HUES6 (cell line): Measurements from ENCODE around the gene PATZ1.

Experiments used
- H3K27ac ChIP-seq: 2 replicates; pipeline ENCODE4 v1.7.0; 2013; ENCODE audit warnings: low read depth, mild to moderate bottlenecking, low read length, inconsistent platforms
- H3K27me3 ChIP-seq: 2 replicates; pipeline ENCODE4 v1.6.1; 2013; ENCODE audit warnings: low read length; ENCODE audit not compliant: control insufficient read depth, insufficient read depth
- H3K36me3 ChIP-seq: 2 replicates; pipeline ENCODE4 v1.6.1; 2013; ENCODE audit warnings: low read length; ENCODE audit not compliant: control insufficient read depth, insufficient read depth
- H3K4me1 ChIP-seq: 2 replicates; pipeline ENCODE4 v1.6.1; 2013; ENCODE audit warnings: low read length; ENCODE audit not compliant: control insufficient read depth, insufficient read depth
- H3K4me3 ChIP-seq: 2 replicates; pipeline ENCODE4 v1.5.1; 2013; ENCODE audit warnings: low read depth, low read length
- H3K9ac ChIP-seq: one replicate; pipeline ENCODE4 v1.6.1; 2013; ENCODE audit warnings: mild to moderate bottlenecking, low read length
- H3K9me3 ChIP-seq: 2 replicates; pipeline ENCODE4 v1.6.1; 2013; ENCODE audit warnings: low read depth, low read length; ENCODE audit not compliant: control insufficient read depth, insufficient read depth

Gene PATZ1

DNA sequence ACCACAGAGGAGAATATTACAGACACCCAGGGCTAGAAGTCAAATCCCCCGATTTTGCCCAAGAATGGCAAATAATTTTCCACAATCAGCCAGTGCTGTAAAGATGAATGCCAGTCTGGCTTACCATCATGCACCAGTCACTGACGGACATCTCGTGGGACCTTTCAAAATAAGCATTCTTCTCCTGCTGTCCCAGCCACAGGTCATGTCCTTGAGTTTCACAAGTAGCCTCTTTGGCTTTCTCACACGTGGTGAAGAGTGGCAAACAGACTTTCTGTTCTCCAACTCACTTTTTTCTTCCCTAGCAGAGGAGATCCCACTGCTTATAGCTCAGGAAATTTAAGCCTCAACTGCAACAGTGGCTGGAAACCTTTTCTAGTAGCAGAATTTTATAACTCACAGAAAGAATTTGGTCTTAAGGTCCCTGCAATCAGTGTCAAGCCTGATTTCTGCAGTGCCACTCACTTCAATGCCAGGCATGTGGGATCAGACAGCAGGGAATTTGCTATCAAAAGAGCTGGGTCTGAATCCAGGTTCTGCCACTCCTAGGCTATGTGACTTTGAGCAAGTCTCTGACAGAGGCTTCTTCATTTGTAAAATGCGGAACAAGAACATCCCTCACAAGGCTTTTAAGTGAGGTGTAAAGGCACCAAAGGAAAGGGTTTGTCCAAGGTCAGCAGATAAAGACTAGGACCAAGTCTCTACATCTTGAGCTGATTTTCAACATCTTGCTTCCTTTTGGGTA is 57.5 kb downstream of the PATZ1 start:
- no peak overlapping the region for H3K4me3 ChIP-seq
- no peak overlapping the region for H3K27ac ChIP-seq
- H3K36me3 ChIP-seq = no peaks in the 10 kb centered on the region
- peaks cover 7% of the 10 kb centered on the region; the same call in 1 of the 2 replicates for H3K4me1 ChIP-seq
- H3K9me3 ChIP-seq = no peaks in the 10 kb centered on the region
- peaks cover 24% of the 10 kb centered on the region for H3K27me3 ChIP-seq
- no peak overlapping the region for H3K9ac ChIP-seq

DNA sequence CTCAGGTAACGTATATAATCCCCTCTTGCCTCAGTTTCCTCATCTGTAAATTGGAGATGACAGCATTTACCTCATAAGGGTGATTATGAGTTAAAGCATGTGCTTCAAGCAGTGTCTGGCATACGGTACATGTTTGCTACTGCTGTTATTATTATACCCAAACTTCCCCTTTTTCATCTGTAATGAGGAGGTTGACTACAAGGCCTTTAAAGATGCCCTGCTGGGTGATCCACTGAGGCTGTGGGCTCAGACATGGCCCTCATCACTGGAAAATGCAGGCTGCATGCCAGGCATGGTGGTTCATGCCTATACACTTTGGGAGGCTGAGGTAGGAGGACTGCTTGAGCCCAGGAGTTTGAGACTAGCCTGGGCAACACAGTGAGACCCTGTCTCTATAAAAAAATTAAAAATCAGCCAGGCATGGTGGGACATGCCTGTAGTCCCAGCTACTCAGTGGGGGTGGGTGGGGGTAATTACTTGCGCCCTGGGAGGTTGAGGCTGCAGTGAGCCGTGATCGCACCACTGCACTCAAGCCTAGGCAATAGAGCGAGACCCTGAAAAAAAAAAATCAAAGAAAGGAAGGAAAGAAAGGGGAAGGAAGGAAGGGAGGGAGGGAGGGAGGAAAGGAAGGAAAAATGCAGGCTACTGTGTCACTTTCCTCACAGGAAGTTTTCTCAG is 58.2 kb downstream of the PATZ1 start:
- peaks cover 7% of the 10 kb centered on the region; the same call in 1 of the 2 replicates for H3K4me1 ChIP-seq
- no peak overlapping the region for H3K4me3 ChIP-seq
- H3K27me3 ChIP-seq = peaks cover 24% of the 10 kb centered on the region
- H3K36me3 ChIP-seq = no peaks in the 10 kb centered on the region
- H3K9ac ChIP-seq = no peak overlapping the region
- H3K9me3 ChIP-seq = no peaks in the 10 kb centered on the region
- no peak overlapping the region for H3K27ac ChIP-seq

DNA sequence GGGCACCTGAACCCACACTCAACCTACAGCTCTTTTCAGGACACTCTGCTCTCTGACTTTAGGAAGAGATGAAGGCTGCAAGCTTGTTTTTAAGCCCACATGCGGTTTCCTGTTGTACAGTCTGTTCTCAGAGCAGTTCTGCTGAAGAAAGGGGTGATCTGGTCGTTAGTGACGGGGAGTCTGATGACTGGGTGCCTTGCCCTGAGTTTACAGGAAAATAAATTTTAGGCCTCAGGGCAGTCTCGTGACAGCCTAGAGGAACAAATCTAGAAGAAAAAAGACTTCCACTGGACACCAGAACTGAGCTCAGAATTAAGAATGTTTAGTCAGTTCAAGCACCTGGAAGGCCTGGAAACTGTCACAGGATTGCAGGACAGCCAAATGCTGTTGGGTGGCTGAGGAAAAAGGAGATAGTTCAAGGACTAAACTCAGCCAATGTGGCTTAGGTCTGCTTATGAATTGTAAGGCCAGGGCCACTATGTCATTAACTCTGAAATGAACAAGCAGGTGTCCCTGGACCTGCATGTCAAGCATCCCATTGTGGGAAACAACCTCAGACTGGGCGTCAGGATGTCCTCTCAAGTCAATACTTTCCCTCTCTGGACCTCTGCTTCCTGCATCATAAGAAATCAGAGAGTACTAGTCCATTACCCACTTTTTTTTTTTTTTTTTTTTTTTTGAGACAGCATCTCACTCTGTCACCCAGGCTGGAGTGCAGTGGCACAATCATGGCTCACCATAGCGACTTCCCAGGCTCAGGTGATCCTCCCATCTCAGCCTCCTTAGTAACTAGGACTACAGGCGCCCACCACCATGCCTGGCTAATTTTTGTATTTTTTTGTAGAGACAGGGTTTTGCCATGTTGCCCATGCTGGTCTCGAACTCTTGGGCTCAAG is 59.5 kb downstream of the PATZ1 start:
- no peak overlapping the region for H3K9ac ChIP-seq
- H3K4me3 ChIP-seq = no peak overlapping the region
- 0 out of 2 replicates have a peak, but pooled peaks cover 2% of the 10 kb centered on the region for H3K36me3 ChIP-seq
- no peaks in the 10 kb centered on the region for H3K9me3 ChIP-seq
- no peak overlapping the region for H3K27ac ChIP-seq
- peaks cover 20% of the 10 kb centered on the region for H3K27me3 ChIP-seq
- H3K4me1 ChIP-seq = peaks cover 3% of the 10 kb centered on the region; the same call in 1 of the 2 replicates

DNA sequence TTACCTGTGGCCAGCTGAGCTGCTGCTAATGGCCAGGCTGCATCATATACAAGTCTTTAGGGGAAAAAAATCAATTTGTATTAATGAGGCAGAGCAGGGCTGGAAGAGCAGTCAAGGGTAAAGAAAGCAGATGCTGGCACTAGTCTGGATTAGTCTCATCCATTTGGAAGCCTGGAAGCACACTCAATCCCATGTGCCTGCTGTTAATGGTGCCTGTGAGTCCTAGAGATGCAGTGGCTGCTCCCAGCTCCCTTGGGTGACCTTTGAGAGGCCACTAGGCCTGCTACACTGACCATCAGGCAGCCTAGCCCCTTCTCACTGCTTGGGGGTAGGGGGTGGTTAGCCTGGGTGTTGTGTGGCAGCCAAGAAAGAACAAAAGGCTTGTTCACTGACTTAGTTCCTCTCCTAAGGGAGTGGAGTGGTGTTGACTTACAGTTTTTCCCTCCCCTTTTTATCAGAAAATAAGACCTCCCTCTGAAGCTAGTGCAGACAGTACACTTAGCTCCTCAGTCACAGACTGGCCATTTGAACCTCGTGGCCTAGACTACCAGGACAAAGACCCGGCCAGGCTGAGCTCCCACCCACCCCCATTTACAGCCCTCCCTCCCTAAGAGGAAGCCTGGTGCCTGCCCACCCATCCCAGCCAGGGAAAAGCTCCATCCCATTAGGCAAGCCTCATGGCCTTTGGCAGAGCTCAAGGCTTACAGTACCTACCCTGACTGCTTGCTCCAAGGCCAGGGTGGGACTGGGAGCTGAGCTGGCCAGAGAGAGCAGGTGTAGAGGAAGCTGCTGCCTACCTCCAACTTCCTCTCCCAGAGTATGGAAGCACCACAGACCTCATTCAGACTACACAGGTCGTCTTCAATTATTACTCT is 61.6 kb downstream of the PATZ1 start:
- Histone ChIP-seq H3K4me1 (peaks cover 3% of the 10 kb centered on the region; the same call in 1 of the 2 replicates), H3K27ac (no peak overlapping the region), H3K27me3 (peaks cover 6% of the 10 kb centered on the region), H3K9ac (no peak overlapping the region), H3K9me3 (no peaks in the 10 kb centered on the region), H3K4me3 (no peak overlapping the region), H3K36me3 (peaks cover 11% of the 10 kb centered on the region)

DNA sequence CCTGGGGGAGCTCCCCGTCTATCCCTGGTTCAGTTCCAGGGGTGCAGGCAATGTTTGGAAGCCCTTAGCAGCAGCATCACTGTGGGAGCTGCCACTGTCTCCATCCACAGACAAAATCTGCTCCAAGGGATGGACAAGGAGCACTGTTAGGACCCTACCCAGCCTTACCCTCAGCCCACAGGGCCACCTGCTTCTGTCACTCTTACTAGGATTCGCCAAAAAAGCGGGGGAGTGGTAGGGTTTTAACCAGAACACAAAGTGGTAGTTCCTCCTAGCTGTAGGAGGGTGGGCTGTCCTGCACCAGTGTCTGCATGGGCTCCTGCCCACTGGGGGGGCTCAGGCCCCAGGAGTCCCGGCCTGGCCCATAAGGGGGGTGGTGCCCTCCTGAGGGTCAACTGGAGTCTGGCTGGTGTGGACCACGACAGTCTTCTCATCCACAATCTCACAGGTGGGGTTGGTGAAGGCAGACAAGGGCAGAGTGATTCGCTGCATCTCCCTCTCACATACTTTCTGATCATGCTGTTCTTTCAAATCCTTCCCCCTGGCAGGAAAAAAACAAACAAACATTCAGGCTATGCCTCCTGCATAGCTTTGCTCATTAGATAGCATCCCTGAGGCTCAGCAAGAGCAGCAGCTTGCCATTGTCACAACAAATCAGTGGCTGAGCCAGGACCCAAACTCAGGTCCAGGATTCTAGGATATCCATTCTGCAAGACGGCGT is 63.2 kb downstream of the PATZ1 start:
- Histone ChIP-seq H3K9ac (no peak overlapping the region), H3K36me3 (peaks cover 26% of the 10 kb centered on the region), H3K4me3 (no peak overlapping the region), H3K27me3 (no peaks in the 10 kb centered on the region), H3K27ac (no peak overlapping the region), H3K9me3 (no peaks in the 10 kb centered on the region), H3K4me1 (peaks cover 3% of the 10 kb centered on the region; the same call in 1 of the 2 replicates)

DNA sequence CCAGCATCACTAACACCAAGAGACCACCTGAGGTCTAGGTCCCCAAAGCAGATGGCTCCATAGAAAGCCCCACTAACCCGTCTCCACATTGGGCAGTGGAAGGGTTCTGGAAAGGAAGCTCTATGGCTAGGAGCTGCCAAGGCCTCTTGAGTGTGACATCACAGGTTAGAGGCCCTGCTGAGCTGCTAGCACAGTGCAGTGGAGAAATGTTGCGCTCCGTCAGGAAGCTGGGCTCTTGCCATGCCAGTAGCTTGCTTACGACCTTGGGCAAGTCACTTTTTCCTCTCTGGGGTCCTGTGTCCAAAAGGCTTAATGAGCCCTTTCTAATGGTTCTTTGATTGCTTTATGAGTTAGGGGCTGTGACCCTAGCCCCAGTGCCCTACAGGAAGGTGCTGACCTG is 64.4 kb downstream of the PATZ1 start:
- H3K4me1 ChIP-seq = peaks cover 3% of the 10 kb centered on the region; the same call in 1 of the 2 replicates
- no peak overlapping the region for H3K4me3 ChIP-seq
- H3K27ac ChIP-seq = no peak overlapping the region
- H3K36me3 ChIP-seq = peaks cover 34% of the 10 kb centered on the region
- H3K9me3 ChIP-seq = no peaks in the 10 kb centered on the region
- no peak overlapping the region for H3K9ac ChIP-seq
- H3K27me3 ChIP-seq = no peaks in the 10 kb centered on the region

DNA sequence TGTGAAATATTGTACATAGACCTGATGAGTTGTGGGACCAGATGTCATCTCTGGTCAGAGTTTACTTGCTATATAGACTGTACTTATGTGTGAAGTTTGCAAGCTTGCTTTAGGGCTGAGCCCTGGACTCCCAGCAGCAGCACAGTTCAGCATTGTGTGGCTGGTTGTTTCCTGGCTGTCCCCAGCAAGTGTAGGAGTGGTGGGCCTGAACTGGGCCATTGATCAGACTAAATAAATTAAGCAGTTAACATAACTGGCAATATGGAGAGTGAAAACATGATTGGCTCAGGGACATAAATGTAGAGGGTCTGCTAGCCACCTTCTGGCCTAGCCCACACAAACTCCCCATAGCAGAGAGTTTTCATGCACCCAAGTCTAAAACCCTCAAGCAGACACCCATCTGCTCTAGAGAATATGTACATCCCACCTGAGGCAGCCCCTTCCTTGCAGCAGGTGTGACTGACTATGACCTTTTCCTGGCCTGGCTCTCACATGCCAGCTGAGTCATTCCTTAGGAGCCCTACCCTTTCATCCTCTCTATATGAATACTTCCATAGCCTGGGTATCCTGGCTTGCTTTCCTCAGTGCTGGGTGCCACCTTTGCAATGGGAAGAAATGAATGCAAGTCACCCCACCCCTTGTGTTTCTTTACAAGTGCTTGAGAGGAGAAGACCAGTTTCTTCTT is 66.2 kb downstream of the PATZ1 start:
- Histone ChIP-seq H3K27me3 (no peaks in the 10 kb centered on the region), H3K36me3 (peaks cover 47% of the 10 kb centered on the region), H3K9ac (no peak overlapping the region), H3K4me3 (no peak overlapping the region), H3K27ac (no peak overlapping the region), H3K9me3 (no peaks in the 10 kb centered on the region), H3K4me1 (peaks cover 3% of the 10 kb centered on the region; the same call in 1 of the 2 replicates)

DNA sequence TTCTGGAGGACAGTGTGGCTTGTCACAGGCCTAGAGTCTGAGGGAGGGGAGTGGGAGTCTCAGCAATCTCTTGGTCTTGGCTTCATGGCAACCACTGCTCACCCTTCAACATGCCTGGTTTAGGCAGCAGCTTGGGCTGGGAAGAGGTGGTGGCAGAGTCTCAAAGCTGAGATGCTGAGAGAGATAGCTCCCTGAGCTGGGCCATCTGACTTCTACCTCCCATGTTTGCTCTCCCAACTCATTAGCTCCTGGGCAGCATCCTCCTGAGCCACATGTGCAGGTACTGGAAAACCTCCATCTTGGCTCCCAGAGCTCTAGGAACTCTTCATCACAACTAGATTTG is 66.8 kb downstream of the PATZ1 start:
- Histone ChIP-seq H3K4me3 (no peak overlapping the region), H3K27ac (no peak overlapping the region), H3K9ac (no peak overlapping the region), H3K36me3 (peaks cover 52% of the 10 kb centered on the region), H3K4me1 (no peaks in the 10 kb centered on the region), H3K9me3 (no peaks in the 10 kb centered on the region), H3K27me3 (no peaks in the 10 kb centered on the region)

DNA sequence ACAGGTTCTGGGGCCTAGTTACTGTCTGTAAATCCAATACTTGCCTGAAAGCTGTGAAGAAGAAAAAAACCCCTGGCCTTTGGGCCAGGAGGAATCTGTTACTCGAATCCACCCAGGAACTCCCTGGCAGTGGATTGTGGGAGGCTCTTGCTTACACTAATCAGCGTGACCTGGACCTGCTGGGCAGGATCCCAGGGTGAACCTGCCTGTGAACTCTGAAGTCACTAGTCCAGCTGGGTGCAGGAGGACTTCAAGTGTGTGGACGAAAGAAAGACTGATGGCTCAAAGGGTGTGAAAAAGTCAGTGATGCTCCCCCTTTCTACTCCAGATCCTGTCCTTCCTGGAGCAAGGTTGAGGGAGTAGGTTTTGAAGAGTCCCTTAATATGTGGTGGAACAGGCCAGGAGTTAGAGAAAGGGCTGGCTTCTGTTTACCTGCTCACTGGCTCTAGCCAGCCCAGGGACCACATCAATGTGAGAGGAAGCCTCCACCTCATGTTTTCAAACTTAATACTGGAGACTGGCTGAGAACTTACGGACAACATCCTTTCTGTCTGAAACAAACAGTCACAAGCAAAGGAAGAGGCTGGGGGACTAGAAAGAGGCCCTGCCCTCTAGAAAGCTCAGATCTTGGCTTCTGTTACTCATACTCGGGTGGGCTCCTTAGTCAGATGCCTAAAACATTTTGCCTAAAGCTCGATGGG is 67.4 kb downstream of the PATZ1 start:
- Histone ChIP-seq H3K36me3 (peaks cover 56% of the 10 kb centered on the region), H3K9ac (no peak overlapping the region), H3K27ac (no peak overlapping the region), H3K27me3 (no peaks in the 10 kb centered on the region), H3K9me3 (no peaks in the 10 kb centered on the region), H3K4me3 (no peak overlapping the region), H3K4me1 (no peaks in the 10 kb centered on the region)
